ENCODE measurements around the gene DLEC1.
"Not testable (repeated sequence)": the region's sequence is repeated elsewhere in the genome, so short reads cannot be mapped to it uniquely, and the experiment has no call there.

Gene DLEC1

DNA sequence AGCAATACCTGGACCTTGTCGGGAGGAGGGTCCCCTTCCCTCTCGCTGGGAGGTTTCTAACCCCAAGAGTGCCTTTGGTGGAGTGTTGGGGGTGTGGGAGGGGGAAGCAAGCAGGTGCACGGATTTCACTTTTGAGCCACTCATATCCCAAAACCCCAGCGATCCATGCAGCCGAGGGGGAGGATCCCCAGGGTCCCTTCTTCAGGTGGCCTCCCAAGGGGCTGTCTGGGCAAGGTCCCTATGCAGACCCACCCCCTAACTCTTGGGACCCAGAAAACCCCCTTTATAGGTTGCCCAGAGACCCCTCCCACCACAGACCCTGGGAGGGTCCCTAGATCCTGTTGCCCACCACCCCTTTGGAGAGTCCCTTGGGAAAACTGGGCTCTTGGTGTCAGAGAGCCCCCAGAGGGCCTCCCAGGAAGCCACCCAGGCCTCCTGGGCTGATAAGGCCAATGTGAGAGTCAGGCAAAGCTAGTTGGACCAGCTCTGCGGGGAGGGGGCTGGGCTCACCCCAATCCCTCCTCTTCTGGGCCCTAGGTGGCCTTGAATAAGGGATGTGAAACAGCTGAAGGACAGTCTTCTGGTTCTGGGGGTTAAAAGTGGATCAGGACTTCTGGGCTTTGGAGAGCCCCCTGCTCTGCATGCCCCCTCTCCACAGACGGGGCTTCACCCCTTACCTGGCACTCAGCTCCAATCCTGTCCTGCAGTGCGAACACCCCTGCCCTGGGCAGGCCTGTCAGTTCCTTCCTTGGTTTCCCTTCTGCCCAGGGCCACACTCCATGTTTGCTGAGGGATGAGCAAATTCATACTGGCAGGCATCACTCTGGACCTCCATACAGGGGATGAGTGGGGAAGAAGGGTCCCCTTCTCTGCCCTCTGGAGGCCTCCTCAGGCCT is 8.6 kb upstream of the DLEC1 start:
- ChIA-PET CTCF (interaction anchor here (0.6 to 0.7 kb wide), 2 partner anchors 32 to 112 kb away, joined by 3 read pairs; no protein-coding TSS in a partner anchor), POLR2A (ENCODE audit: low non-redundant PET) (interaction anchor here (0.6 kb wide), 1 partner anchor 135 kb away, joined by 3 read pairs; the partner anchor contains the start of gene OXSR1)
- TF ChIP-seq, protein P1, sequence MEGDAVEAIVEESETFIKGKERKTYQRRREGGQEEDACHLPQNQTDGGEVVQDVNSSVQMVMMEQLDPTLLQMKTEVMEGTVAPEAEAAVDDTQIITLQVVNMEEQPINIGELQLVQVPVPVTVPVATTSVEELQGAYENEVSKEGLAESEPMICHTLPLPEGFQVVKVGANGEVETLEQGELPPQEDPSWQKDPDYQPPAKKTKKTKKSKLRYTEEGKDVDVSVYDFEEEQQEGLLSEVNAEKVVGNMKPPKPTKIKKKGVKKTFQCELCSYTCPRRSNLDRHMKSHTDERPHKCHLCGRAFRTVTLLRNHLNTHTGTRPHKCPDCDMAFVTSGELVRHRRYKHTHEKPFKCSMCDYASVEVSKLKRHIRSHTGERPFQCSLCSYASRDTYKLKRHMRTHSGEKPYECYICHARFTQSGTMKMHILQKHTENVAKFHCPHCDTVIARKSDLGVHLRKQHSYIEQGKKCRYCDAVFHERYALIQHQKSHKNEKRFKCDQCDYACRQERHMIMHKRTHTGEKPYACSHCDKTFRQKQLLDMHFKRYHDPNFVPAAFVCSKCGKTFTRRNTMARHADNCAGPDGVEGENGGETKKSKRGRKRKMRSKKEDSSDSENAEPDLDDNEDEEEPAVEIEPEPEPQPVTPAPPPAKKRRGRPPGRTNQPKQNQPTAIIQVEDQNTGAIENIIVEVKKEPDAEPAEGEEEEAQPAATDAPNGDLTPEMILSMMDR (conservative IDR thresholded peaks at IDR 0.05; ENCODE audit: low read depth): no peak
- H3K27ac ChIP-seq: peak overlapping the region; percentile 99
- DNase-seq (ENCODE audit: low spot score): no peak

DNA sequence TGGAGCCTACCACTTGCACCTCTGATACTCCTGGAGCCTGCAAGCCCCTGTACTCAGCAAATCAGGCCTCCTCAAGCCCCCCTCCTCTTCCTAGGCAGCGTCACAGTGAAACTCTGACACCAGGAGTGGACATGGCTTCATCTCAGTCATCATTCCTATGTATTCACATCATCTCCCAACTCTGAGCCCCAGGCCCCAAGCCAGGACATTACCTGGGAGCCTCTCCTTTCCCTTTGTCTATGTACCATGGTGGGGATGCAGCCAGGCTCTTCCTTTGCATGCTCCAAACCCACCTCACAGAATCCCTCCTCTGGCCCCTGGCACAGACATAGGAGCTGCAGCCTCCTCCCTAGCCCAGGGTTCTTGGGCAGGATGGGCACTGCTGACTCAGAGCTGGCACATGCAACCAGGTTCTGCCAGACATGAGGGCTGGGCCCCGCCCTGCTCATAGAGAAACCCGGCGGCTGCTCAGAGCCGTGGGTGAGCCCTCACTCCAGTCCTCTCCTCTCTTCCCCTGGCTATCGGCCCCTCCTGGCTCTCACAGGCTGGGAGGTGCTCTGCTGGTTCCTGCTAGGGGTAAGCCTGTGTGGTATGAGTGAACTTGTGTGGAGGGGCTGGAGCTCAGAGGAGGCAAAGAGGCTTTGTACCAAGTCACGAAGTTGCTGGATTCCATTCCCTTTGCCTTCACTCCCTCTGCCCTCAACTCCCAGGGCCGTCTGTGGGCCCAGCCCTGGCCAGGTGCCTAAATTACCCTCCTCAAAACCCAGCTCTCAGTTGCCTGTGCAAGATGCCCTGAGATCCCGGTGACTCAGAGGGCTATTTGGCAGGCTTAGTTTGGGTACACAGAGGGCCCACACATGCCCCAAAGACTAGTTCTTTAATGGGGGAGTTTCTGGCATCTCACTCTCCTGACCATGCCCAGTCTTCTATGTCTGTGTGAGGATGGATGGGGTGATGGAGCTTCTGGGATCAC is 7.7 kb upstream of the DLEC1 start:
- TF ChIP-seq, protein P1 (conservative IDR thresholded peaks at IDR 0.05; ENCODE audit: low read depth): no peak
- DNase-seq (ENCODE audit: low spot score): peak; percentile 81
- peak overlapping the region; percentile 99 for H3K27ac ChIP-seq
- CTCF ChIA-PET: no interaction called here
- POLR2A ChIA-PET (ENCODE audit: low non-redundant PET): no interaction called here

DNA sequence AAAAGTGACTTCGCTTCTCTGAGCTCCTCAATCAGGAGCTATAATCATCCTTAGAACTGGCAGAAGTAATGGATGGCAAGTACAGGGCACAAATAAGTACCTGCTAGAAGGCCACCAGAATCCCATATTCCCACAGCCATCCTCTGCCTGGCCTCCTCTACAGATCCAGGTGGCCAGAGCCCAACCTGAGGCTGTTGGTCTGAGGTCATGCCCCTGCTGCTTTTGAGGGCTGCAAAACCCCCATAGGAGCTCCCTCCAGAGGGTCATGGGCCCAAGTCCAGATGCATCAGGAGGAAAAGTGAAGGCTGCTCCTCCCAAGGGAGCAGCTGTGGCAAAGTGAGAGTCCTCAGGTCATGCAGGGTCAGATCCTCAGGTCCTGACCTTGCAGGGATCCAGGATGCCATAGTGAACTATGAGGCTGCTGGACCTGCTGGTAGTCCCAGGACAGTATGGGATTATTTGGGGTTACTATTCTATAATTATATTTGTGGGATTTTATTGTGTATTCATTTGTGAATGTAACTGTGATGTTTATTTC is 6.6 kb upstream of the DLEC1 start:
- TF ChIP-seq, protein P1 (conservative IDR thresholded peaks at IDR 0.05; ENCODE audit: low read depth): no peak
- peak overlapping the region; percentile 99 for H3K27ac ChIP-seq
- POLR2A ChIA-PET (ENCODE audit: low non-redundant PET): no interaction called here
- CTCF ChIA-PET: no interaction called here
- DNase-seq (ENCODE audit: low spot score): no peak

DNA sequence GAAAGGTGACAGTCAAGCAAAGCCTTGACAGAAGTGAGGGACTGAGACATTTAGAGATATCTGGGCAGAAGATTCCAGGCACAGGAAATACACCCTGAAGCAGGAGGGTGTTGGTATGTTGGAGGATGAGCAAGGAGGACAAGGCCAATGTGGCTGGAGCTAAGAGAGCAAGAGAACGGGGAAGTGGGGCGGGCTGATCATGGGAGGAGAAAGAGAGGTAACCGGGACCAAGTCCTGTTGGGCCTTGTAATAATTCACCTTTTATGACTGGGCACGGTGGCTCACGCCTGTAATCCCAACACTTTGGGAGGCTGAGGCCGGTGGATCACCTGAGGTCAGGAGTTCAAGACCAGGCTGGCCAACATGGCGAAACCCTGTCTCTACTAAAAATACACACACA is 5.4 kb upstream of the DLEC1 start:
- CTCF ChIA-PET: interaction anchor here (0.6 kb wide), 1 partner anchor 391 kb away, joined by 3 read pairs; no protein-coding TSS in a partner anchor
- DNase-seq (ENCODE audit: low spot score); H3K27ac ChIP-seq; POLR2A ChIA-PET (ENCODE audit: low non-redundant PET): not testable (repeated sequence)

DNA sequence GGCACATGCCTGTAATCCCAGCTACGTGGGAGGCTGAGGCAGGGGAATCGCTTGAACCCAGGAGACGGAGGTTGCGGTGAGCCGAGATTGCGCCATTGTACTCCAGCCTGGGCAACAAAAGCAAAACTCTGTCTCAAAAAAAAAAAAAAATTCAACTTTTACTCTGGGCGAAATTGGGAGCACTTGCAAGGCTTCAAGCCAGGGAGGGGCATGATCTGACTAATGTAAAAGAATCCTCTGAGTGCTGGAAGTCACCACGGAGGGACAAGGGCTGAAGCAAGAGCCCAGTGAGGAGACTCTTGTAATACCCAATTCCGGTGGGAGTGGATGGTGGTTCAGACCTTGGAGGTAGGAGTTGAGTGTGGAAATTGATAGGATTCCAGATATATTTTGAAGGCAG is 4.7 kb upstream of the DLEC1 start:
- DNase-seq (ENCODE audit: low spot score); H3K27ac ChIP-seq; POLR2A ChIA-PET (ENCODE audit: low non-redundant PET): not testable (repeated sequence)
- CTCF ChIA-PET: interaction anchor here (0.6 to 1.0 kb wide), 2 partner anchors 179 to 392 kb away, joined by 3 to 4 read pairs; no protein-coding TSS in a partner anchor

DNA sequence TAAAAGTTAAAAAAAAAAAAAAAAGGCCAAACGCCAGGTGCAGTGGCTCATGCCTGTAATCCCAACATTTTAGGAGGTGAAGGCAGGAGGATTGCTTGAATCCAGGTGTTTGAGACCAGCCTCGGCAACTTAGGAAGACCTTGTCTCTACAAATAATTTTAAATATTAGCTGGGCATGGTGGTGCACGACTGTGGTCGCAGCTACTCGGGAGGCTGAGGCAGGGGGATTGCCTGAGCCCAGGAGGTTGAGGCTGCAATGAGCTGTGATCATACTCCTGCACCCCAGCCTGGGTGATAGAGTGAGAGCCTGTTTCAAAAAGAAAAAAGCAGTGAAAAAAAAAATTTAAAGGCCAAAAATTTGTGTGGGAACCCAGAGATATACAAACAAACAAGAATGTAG is 2.7 kb upstream of the DLEC1 start:
- TF ChIP-seq, protein P1 (conservative IDR thresholded peaks at IDR 0.05; ENCODE audit: low read depth): no peak
- DNase-seq (ENCODE audit: low spot score): no peak
- ChIA-PET POLR2A (ENCODE audit: low non-redundant PET) (no interaction called here), CTCF (no interaction called here)
- H3K27ac ChIP-seq: no peak overlapping the region

DNA sequence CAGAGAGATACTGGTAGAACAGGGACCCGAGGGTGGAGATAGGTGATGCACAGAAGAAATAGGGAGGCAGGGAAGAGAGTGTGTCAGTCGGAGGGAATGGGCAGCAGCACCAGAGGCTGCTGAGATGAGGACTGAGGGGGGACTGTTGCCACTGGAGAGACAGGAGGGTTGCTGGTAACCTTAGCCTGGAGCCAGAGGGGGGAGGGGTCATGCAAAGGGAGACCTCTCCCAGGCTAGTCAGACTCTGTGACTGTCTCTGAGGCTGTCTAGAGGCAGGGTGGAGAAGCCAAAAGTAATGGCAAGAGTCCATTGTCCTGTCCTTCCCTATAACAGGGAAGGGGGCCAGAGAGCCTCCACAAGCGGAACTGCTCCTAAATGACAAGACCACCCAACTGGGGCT is 2.1 kb upstream of the DLEC1 start:
- CTCF ChIA-PET: no interaction called here
- POLR2A ChIA-PET (ENCODE audit: low non-redundant PET): no interaction called here
- no peak for DNase-seq (ENCODE audit: low spot score)
- TF ChIP-seq, protein P1 (conservative IDR thresholded peaks at IDR 0.05; ENCODE audit: low read depth): no peak
- no peak overlapping the region for H3K27ac ChIP-seq

Data from RWPE1 (cell line).